Myometrial cell (primary cell): ENCODE measurements around the gene SRRM2. TPM values are rescaled to one million over a fixed set of nuclear protein-coding genes. Genes with fewer than 3 reads are reported as not detected.

Source experiments
- total RNA-seq: library from RNA; depleted of rRNA; stranded (reverse); fragments of >200 nt; gene quantifications from 2 replicates; pipeline ENCODE4 v1.2.3, GENCODE V29; 2015

SRRM2 gene
- 59.9 and 60.5 TPM in 2 replicates for total RNA-seq

DNA sequence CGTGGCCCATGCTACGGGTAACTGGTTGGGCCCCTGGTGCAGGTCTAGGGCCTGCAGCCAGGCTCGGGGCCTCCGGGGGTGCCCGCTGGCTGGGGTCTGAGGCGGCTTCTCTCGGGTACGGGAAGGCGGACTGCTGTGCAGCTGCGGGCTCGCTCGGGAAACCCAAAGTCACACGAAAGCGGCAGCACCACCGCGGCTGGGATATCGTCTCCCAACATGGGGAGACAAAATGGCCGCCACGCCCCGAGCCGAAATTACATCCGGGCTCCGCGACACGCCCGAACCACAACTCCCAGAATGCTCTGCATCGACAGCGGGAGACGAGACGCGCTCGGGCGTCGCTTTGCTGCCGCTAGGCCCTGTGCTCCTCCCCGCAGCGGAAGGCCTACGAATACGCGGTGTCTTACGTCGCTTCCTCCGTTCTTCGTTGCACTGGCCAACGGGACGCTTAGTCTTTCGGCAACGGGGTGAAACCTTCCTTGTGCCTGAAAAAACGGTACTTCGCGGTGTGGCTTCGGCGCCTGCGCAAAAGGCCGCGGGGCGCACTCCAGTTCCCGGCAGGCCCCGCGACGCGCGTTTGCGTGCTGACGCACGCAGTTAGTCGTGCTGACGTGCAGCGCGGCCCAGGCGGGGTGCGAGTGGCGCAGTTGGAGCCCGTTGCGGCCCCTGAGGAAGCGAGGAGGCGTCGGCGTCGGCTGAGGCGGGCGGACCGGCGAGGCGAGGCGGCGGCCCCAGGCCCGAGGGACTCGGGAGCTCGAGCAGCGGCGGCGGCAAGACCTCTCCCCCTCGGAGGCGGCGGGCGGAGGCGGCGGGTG is at the start of gene SRRM2:
Gene SRRM2, plus strand, starts transcription at position 604 of the 815 bp plus-strand sequence. CDS start 3,727 bp downstream, outside the sequence.

DNA sequence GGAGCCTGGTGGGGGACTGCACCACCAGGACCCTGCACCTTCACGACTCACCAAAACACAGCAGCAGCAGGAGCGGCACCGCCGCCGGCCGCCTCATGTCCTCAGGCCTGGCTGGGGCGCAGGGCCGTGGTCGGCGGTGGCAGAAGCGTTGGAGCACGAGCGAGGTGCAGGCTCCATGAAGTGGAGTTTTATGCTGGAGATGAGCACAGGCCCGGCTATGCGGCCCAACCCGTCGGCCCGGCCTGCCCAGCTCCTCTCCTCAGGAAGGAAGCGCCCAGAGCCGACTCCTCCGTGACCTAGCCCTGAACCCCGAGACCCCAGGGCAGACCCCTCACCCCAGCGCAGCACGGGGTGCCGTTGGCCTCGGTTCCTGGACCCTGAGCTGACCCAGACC is 32.4 kb upstream of the SRRM2 start, which contains the start of gene PRSS27:
Gene PRSS27, minus strand, starts transcription at position 161 of the 394 bp plus-strand sequence. Its CDS starts 64 bp downstream, at position 97.

DNA sequence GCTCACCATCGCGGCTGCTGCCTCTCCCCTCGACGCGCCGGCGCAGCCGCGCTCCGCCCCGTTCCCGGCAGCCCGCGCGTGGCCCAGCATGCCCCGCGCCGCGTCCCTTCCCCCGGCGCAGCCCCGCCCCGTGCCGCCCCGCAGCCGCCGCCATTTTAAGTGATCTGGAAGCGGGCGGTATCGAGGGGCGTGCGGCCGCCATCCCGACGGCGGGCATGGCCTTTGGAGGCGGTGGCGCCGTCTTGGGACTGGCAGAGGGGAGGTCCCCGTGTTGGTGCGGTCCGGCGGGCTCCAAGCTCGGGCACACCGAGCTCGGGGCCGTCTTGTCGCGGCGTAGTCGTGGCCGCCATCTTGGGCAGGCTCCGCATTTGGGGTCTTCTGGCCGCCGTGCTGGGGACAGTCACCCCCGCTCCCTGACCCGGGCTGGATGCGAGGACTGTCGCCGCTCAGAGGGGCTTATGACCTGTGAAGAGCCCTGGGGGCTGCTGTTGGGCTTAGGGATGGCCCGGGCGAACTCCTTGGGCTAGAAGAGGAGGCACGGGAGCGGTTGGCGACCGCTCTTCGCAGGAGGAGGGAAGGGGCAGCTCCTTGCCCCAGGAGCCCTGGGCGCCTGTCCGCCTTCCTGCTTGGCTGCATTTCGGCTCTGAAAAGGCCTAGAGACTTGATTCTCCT is 24.9 kb downstream of the SRRM2 start, which contains the start of gene ELOB:
Gene ELOB, minus strand, starts transcription at position 50 of the 672 bp plus-strand sequence. Its CDS starts 41 bp downstream, at position 9.

DNA sequence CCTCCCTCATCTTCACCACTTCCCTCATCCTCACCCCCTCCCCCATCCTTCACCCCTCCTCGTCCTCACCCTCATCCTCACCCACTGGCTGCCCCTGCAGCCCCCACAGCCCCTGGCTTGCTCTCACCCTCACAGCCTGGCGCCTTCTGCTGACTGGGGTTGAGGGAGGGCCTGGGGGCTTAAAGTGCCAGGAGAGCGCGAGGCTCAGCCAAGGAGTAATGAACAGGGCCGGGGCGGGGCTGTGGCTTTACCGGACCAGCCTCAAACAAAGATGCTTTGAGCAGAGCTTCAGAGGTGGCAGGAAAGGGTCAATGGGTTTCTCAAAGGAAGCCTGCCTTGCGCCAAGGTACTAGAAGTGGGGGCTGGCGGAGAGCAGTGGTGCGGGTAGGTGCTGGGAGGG is 35.0 kb downstream of the SRRM2 start, which contains the start of gene PRSS33:
Gene PRSS33, minus strand, starts transcription at position 155 of the 400 bp plus-strand sequence. CDS start 1,013 bp downstream, outside the sequence.

DNA sequence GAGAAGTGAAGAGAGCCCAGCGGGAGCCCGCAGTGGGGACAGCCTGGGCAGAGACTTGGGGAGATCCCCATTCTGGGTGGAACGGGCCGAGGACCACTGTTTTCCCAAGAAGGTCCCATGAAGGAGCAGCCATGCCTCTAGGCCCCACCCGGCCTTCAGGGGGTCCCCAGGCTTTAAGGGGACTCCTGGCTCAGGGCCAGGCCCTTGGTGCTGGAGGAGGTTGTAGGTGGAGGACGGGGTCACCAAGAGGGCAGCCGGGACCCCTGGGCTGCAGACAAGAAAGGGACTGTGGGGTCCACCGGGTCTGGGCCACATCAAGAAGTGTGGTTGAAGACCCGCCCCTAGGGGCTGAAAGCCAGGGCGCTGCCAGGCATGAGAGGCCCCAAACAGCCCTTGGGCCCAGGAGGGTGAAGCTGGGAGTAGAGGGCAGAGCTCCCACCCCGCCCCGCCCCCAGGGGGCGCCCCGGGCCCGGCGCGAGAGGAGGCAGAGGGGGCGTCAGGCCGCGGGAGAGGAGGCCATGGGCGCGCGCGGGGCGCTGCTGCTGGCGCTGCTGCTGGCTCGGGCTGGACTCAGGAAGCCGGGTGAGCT is 64.4 kb downstream of the SRRM2 start, which contains the start of gene PRSS21:
Gene PRSS21, plus strand, starts transcription at position 487 of the 589 bp plus-strand sequence. Its CDS starts 32 bp downstream, at position 519.

Other genes starting within 250 kb of the SRRM2 start
- gene ATP6V0C, start 238.7 kb upstream of the SRRM2 start, total RNA-seq = 38.3 and 48.4 TPM in 2 replicates
- 7.3 and 19.6 TPM in 2 replicates for gene AMDHD2, start 232.3 kb upstream of the SRRM2 start, total RNA-seq
- not detected in 2 replicates for gene CEMP1, start 221.2 kb upstream of the SRRM2 start, total RNA-seq
- 11.0 and 13.6 TPM in 2 replicates for gene PDPK1, start 214.6 kb upstream of the SRRM2 start, total RNA-seq
- gene KCTD5, start 70.1 kb upstream of the SRRM2 start, total RNA-seq = 28.9 and 31.7 TPM in 2 replicates
- gene PRSS27, start 32.4 kb upstream of the SRRM2 start, total RNA-seq = 0.29 and 0.35 TPM in 2 replicates
- 431 and 566 TPM in 2 replicates for gene ELOB, start 24.6 kb downstream of the SRRM2 start, total RNA-seq
- not detected in 2 replicates for gene PRSS33, start 34.9 kb downstream of the SRRM2 start, total RNA-seq
- not detected in 2 replicates for gene PRSS41, start 45.8 kb downstream of the SRRM2 start, total RNA-seq
- 5.5 TPM in 1 of 2 replicates, not detected in the other for gene PRSS21, start 64.6 kb downstream of the SRRM2 start, total RNA-seq
- not detected in 2 replicates for gene ZG16B, start 77.7 kb downstream of the SRRM2 start, total RNA-seq
- not detected in 2 replicates for gene PRSS22, start 105.5 kb downstream of the SRRM2 start, total RNA-seq
- gene FLYWCH2, start 130.6 kb downstream of the SRRM2 start, total RNA-seq = 77.8 and 89.9 TPM in 2 replicates
- gene FLYWCH1, start 159.3 kb downstream of the SRRM2 start, total RNA-seq = 45.8 and 46.1 TPM in 2 replicates
- gene KREMEN2, start 211.6 kb downstream of the SRRM2 start, total RNA-seq = under 0.01 TPM in 1 of 2 replicates, not detected in the other
- 7.1 and 14.1 TPM in 2 replicates for gene PAQR4, start 216.7 kb downstream of the SRRM2 start, total RNA-seq
- 13.3 and 24.8 TPM in 2 replicates for gene PKMYT1, start 227.8 kb downstream of the SRRM2 start, total RNA-seq